Smooth muscle cell (in vitro differentiated cells): Measurements from ENCODE around the gene CTIF. TPM values are rescaled to one million over a fixed set of nuclear protein-coding genes. Genes with fewer than 3 reads are reported as not detected.
A peak's percentile ranks its signal among the peaks of the same experiment; 100 is the strongest.

ENCODE experiments used
- DNase-seq: peaks from one replicate; lab custom pipeline; 2025; ENCODE audit not compliant: unreplicated experiment; lab: John Stamatoyannopoulos, UW
- H2AFZ ChIP-seq: fragments of 200-600 bp; sonication (generic); 2 replicates; pipeline ENCODE4 v1.6.0; 2016; ENCODE audit warnings: antibody characterized with exemption, low read depth, mild to moderate bottlenecking
- H3F3A ChIP-seq: fragments of 200-600 bp; sonication (generic); 2 replicates; pipeline ENCODE4 v1.6.0; 2017; ENCODE audit warnings: antibody characterized with exemption, low read depth
- H3K27ac ChIP-seq: fragments of 200-600 bp; sonication (generic); 2 replicates; pipeline ENCODE4 v1.5.1; 2016; ENCODE audit warnings: low read depth, mild to moderate bottlenecking
- H3K27me3 ChIP-seq: fragments of 200-600 bp; sonication (generic); 2 replicates; pipeline ENCODE4 v1.6.1; 2016; ENCODE audit warnings: low read depth, mild to moderate bottlenecking
- H3K36me3 ChIP-seq: fragments of 200-600 bp; sonication (generic); 2 replicates; pipeline ENCODE4 v1.5.1; 2016; ENCODE audit warnings: low read depth
- H3K4me1 ChIP-seq: fragments of 200-600 bp; sonication (generic); 2 replicates; pipeline ENCODE4 v1.5.1; 2016; ENCODE audit warnings: low read depth
- H3K4me2 ChIP-seq: fragments of 200-600 bp; sonication (generic); 2 replicates; pipeline ENCODE4 v1.6.0; 2016; ENCODE audit warnings: mild to moderate bottlenecking
- H3K4me3 ChIP-seq: fragments of 200-600 bp; sonication (generic); 2 replicates; pipeline ENCODE4 v1.5.1; 2016; ENCODE audit warnings: mild to moderate bottlenecking
- H3K79me2 ChIP-seq: fragments of 200-600 bp; sonication (generic); 2 replicates; pipeline ENCODE4 v1.6.0; 2016; ENCODE audit warnings: low read depth, mild to moderate bottlenecking
- H3K9ac ChIP-seq: fragments of 200-600 bp; sonication (generic); 2 replicates; pipeline ENCODE4 v1.6.0; 2016; ENCODE audit warnings: low read depth
- H3K9me3 ChIP-seq: fragments of 200-600 bp; sonication (generic); replicated peaks from 2 replicates; pipeline ENCODE4 v1.5.1; 2016; ENCODE audit warnings: low read depth
- H4K20me1 ChIP-seq: fragments of 200-600 bp; sonication (generic); 2 replicates; pipeline ENCODE4 v1.6.0; 2016; ENCODE audit warnings: low read depth
- CTCF ChIP-seq: fragments of 200-600 bp; sonication (generic); IDR thresholded peaks from 2 replicates; pipeline ENCODE4 v1.5.1; 2017; ENCODE audit warnings: borderline replicate concordance, mild to moderate bottlenecking, antibody characterized with exemption; ENCODE audit not compliant: insufficient read depth, poor library complexity, severe bottlenecking
- WGBS: methylation state at CpG from one replicate; pipeline ENCODE4 v1.1.7; 2016; ENCODE audit warnings: low lambda C conversion rate; 5-methylcytosine and 5-hydroxymethylcytosine counted together
- polyA plus RNA-seq: library from polyadenylated mRNA; unstranded; fragments of >200 nt; fragmentation: Nextera tagmentation; extraction: Ambion mirVana; gene quantifications from 2 replicates; pipeline ENCODE4 v1.2.1, GENCODE V29; 2016
- total RNA-seq: library from RNA; depleted of rRNA; stranded (reverse); fragments of >200 nt; gene quantifications from 2 replicates; pipeline ENCODE4 v1.2.3, GENCODE V29; 2014

The CTIF gene
- total and polyA plus RNA-seq, 2 experiments from 2014 or later, result 22.2 to 25.3 TPM

- Histone ChIP-seq H3K36me3 (no peaks in the 10 kb centered on the region), H3K4me2 (no peak overlapping the region), H3K4me3 (no peak overlapping the region), H3K9ac (no peak overlapping the region), H3K4me1 (no peaks in the 10 kb centered on the region), H4K20me1 (no peaks in the 10 kb centered on the region), H3K9me3 (no peaks in the 10 kb centered on the region), H3F3A (no peaks in the 10 kb centered on the region), H3K27ac (no peak overlapping the region), H3K27me3 (no peaks in the 10 kb centered on the region), H3K79me2 (peaks cover 5% of the 10 kb centered on the region), H2AFZ (no peak overlapping the region)
- no peak for DNase-seq
- 89% methylated on average over 6 of the region's 6 CpGs for WGBS
- TF ChIP-seq CTCF, result no peak
These were observed 257.8 kb downstream of the CTIF start for GRCh38 chr18:48796491-48797205.

- Histone ChIP-seq H2AFZ (no peak overlapping the region), H3K4me1 (no peaks in the 10 kb centered on the region), H3K36me3 (no peaks in the 10 kb centered on the region), H3K79me2 (peaks cover 3% of the 10 kb centered on the region), H3K4me2 (no peak overlapping the region), H3K27ac (peak overlapping the region; percentile 30), H3F3A (peaks cover 4% of the 10 kb centered on the region), H3K4me3 (no peak overlapping the region), H3K9ac (no peak overlapping the region), H3K27me3 (no peaks in the 10 kb centered on the region), H3K9me3 (no peaks in the 10 kb centered on the region), H4K20me1 (no peaks in the 10 kb centered on the region)
- no peak for TF ChIP-seq CTCF
- DNase-seq, result no peak
- WGBS, result 51% methylated on average over 9 of the region's 9 CpGs
These were observed 259.0 kb downstream of the CTIF start for GRCh38 chr18:48797841-48798255.

- WGBS, result 93% methylated on average over 17 of the region's 17 CpGs
- Histone ChIP-seq H2AFZ (no peak overlapping the region), H3K4me3 (no peak overlapping the region), H3K9ac (no peak overlapping the region), H3K36me3 (no peaks in the 10 kb centered on the region), H4K20me1 (no peaks in the 10 kb centered on the region), H3K4me1 (no peaks in the 10 kb centered on the region), H3K4me2 (no peak overlapping the region), H3K27me3 (no peaks in the 10 kb centered on the region), H3K27ac (peak overlapping the region; percentile 21), H3F3A (peaks cover 4% of the 10 kb centered on the region), H3K79me2 (peaks cover 3% of the 10 kb centered on the region), H3K9me3 (no peaks in the 10 kb centered on the region)
- TF ChIP-seq CTCF, result no peak
- no peak for DNase-seq
These were observed 259.8 kb downstream of the CTIF start for GRCh38 chr18:48798334-48799245.
